GM10847 (cell line): ENCODE data around the gene METRNL.

Experiments used
- POLR2A ChIP-seq: IDR thresholded peaks from 2 replicates; pipeline ENCODE4 v1.6.1; 2011; ENCODE audit not compliant: insufficient read length; ENCODE audit errors: extremely low read depth

METRNL gene

GRCh38 chr17:83113381-83113780, 34.0 kb downstream of the METRNL start:
- TF ChIP-seq POLR2A: no peak

DNA sequence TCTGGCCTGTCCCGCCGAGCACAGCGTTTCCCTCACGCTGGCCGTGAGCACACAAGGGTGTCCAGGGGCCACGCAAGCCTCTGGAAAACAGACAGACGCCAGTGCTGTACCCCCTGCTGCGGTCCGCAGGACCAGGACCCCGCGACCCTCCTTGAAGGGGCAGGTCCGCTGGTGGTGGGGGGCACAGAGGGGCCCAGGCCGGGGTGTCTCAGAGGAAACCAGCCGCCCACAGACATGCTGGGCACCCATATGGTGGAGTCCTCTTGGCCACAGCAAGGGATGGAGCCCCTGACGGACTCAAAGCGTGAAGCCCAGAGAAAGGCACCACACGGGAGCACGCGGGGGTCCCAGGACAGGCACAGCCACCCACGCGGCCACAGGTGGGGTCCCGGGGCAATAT, 34.4 kb downstream of the METRNL start:
- TF ChIP-seq POLR2A: no peak

GRCh38 chr17:83114706-83115105, 35.3 kb downstream of the METRNL start:
- no peak for TF ChIP-seq POLR2A

- no peak for TF ChIP-seq POLR2A
These were observed 35.8 kb downstream of the METRNL start for GRCh38 chr17:83115202-83115651.

DNA sequence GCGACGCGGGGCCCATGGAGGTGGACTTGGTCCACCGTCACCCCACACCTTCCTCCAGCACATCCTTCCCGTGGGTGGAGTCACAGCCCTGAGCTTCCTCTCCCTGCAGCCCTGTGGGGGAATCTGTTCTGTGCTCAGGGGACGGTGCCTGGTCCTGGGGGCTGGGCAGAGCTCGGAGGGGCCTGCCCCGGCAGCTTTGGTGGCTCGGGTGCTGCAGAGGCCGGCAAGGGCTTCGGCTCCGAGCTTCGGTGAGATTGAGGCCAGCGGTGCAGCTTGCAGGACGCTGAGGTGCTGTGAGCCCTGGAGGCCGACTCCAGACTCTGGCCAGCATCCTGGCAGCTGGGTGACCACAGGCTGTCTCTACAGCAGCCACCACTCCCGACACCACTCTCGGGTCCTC, 36.4 kb downstream of the METRNL start:
- TF ChIP-seq POLR2A: no peak

DNA sequence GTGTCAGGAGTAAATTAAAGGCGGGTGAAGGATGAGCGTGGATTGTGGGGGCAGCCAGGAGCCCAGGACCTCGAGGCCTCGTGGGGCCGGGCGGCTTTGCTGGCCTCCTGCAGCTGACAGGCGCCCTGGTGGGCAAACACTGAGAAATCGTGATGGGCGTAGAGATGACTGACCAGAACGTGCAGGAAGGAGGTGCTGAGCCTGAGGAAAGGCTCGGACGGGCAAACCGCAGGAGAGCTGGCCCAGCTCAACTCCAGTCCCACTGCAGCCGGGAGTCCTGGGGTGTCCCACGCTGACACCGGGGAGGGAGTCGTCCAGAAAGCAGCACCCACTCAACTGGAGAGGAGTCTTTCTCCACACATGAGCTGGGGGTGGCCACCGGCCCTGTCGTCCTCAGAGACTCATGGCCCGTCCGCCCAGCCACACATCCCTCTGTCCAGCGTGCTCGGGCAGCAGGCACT, 36.9 kb downstream of the METRNL start:
- TF ChIP-seq POLR2A: no peak

DNA sequence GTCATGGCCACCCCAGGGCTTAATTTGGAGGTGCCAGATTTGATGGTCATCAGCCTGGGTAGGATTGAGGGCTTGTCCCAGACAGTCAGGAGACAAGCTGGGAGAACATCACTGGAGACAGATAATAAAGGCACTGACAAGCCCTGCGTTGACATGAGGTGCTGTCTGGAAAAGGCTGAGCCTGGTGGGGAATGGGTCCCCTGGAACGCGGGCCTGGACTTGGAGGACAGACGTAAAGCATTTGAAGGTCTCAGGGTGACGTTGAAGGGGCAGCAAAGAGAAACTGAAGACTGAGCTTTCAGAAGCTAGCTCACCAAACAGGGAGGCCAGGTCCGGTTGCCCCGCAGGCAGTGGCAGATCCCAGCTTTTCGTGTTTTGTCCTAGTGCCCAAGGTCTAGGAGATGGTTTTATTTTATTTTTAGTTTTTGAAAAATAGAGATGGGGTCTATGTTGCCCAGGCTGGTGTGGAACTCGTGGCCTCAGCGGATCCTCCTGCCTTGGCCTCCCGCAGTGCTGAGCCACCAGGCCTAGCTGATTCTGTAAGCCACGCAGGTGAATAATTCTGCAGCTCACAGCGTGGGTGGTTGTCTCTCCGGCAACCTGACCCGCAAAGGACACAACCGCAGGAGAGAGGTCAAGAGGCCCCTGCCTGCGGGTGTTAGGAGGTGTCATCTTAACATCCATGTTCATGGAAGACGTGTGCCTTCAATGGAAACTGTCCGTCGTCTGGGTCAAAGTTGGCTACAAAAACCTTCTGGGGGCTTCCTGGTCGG, 37.6 kb downstream of the METRNL start:
- TF ChIP-seq POLR2A: no peak

DNA sequence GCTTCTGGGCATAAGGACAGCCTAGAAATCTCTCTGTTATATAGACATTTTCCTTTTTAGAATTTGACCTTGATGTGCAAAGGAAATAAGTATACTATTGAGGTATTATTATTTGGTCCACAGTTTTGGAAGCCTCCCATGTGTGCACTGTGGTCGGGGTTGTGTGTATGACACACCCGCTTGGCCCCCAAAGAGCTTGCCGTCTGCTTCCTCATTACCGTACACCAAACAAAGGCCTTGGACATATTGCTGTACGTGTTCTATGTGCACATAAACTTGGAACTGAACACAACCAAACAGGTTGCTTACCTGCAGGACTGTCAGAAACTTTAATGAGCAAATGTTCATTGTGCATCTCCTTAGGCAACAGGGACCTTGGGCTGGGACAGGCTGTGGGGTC, 38.2 kb downstream of the METRNL start:
- no peak for TF ChIP-seq POLR2A

- no peak for TF ChIP-seq POLR2A
These were observed 38.8 kb downstream of the METRNL start for GRCh38 chr17:83118071-83118841.

DNA sequence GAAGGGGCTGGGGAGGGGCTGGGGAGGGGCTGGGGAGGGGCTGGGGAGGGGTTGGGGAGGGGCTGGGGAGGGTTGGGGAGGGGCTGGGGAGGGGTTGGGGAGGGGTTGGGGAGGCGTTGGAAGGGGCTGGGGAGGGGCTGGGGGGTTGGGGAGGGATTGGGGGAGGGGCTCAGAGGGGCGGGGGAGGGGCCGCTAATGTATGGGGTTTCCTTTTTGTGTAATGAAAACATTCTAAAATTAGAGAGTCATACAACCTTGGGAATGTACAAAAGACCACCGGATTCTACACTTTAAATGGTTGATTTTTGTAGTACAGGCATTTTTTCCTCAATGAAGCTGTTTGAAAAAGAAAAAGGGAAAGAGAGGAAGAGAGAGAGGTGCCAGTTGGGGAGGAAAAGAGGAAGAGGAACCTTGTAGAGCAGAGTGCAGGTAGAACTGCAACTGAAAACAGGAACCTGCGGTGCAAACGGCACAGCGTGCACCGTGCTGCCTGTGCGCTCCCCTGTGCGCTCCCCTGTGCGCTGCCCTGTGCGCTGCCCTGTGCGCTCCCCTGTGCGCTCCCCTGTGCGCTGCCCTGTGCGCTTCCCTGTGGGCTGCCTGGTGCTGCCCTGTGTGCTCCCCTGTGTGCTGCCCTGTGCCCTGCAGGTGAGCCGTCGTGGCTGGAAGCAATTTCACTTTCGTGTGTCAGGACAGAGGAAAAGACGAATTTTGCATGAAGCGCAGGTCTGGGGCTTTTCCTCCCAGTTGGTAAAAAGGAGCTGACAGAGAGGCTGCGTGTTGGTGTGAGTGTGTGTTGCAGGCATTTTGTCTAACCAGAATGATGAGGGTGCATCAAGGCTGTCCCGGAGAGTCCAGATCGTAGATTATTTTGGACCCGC, 40.8 kb downstream of the METRNL start:
- TF ChIP-seq POLR2A: no peak

DNA sequence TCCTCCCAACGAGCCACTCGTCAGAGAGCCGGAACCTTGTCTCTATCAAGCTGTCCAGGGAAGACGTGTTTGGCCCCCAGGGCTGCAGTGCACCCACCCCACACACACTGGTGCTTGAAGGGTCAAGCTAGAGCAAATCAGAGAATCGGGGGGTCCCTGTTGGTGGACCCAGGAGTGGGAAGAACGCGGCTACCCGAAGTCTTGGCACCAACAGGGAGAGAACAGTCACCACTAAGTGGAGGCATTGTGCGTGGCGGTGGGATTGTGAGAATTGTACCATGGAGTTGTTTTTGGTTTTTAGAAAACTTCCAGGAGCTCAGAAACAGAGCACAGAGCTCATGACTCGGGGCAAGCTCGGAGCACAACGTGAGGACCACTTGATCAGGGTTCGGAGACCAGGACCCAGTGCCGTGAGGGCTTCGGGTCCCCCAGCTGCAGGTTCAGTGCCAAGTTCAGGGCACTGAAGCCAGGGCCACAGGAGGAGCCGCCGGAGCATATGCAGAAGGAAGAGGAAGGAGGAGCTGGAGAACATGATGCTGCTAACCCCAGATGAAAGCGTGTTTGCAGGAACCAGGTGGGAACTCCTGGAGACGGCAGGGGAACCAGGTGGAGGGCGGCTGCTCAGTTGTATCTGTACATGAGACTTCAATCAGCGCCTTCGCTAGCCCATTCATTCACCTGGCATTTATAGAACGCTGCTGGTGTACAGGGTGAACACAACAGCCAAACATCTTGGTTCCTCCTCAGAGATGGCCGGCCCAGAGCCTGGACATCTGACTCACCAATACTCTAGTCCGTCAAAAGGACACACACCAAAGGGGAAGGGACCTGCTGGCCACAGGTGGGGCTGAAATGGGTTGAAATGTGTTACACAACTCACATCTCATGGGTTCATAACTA, 42.8 kb downstream of the METRNL start:
- TF ChIP-seq POLR2A: no peak

DNA sequence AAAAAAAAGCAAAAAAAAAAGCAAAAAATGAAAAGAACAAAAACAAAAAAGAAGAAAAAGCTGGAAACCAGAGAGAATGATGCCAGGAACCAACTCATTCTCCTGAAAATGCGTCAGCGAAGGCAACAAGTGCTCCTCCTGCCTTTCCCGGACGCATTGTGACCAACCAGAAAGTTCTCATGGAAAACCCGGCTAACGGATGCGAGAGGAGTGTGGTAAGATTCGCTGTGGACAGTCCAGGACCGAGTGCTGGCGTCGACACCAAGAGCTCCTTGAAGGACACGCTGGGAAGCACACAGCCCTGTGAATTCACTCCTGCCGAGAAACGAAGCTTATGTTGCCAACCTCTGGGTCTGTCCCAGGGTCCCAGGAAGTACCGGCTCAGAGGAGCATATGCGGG, 43.4 kb downstream of the METRNL start:
- TF ChIP-seq POLR2A: no peak

DNA sequence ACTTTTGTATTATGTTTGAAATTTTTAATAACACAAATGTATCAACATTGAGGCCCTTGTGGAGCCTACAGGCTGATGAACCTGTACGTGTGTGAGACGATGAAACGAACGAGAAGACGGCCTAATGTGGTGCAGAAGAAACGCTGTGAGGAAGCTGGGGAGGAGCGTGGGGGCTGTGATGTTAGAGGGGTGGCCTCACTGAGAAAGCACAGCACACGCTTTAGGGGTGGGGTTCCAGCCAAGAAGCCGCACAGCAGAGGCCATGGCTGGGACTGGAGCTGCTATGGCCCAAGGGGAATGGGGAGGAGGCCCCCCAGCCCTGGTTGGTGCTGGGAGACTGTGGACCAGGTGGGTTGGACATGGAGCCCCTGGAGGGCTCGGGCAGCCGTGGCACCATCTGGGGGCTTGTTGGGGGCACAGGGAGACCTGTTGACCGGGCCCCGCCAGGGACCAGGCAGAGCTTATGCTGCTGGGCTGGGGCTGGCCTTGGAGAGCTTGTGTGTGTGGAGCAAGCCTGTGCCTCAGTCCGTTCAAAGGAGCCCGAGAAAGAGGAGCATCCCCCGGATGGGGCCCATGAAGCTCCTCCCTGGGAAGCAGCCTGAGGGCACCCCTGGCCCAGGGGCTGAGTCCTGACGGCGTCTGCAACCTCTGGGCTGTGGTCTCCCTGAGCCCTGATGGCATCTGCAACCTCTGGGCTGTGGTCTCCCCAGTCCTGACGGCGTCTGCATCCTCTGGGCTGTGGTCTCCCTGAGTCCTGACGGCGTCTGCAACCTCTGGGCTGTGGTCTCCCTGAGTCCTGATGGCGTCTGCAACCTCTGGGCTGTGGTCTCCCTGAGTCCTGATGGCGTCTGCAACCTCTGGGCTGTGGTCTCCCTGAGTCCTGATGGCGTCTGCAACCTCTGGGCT, 44.7 kb downstream of the METRNL start:
- TF ChIP-seq POLR2A: no peak

- TF ChIP-seq POLR2A: no peak
These were observed 45.6 kb downstream of the METRNL start for GRCh38 chr17:83124871-83125514.
